ENCODE results near the gene RFX1. TPM values are rescaled to one million over a fixed set of nuclear protein-coding genes. Genes with fewer than 3 reads are reported as not detected.

RFX1 gene
- total RNA-seq, 8 experiments from 2014 or later: 1.9 to 21.2 (median 8.7) TPM

DNA sequence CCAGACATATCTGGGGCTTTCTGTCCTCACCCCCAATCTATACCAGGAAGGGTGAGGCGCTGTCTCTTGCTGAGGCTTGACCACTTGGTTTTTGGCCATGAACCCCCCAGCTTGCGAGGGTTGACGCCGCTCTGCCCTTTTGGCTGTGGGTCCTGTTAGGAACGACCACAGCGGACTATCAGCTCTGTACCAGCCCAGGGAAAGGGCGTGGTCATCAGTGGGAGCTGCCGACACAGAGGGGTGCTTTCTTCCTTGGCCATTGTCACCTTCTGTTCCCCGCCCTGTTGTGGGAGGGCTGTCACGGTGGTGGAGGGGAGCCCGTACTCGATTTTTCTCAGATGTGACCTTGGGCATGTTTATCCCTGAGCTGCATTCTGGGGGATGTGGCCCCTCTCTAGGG lies 48.1 kb downstream of the RFX1 start:
- 70 to 100% (median 90%) methylated on average over 1 to 6 of the region's 12 CpGs; no CpG with 5 or more reads in 7 of the 10 experiments for WGBS, 10 experiments
- in situ Hi-C loops (cut with MboI; ENCODE audit: low pct_unique_long_range_greater_than_20kb in 2 of 9, low sequenced_read_pairs in 9 of 9, unreplicated experiment in 9 of 9): no loop called here
- no peak overlapping the region for H3K27ac ChIP-seq
- ATAC-seq (replicated peaks in 6 of 8): no peak
- H3K4me1 ChIP-seq (replicated peaks in 1 of 2): peaks cover 6 to 13% of the 10 kb centered on the region in 2 donors
- no peak overlapping the region for H3K4me3 ChIP-seq

- Histone ChIP-seq H3K27ac (no peak overlapping the region), H3K4me3 (no peak overlapping the region), H3K4me1 (replicated peaks in 1 of 2) (peaks cover 6 to 11% of the 10 kb centered on the region in 2 donors)
- whole genome bisulfite sequencing, 10 experiments: 58 to 100% (median 78%) methylated on average over 3 to 6 of the region's 8 CpGs; no CpG with 5 or more reads in 5 of the 10 experiments
- ATAC-seq (replicated peaks in 6 of 8): no peak
- in situ Hi-C loops (cut with MboI; ENCODE audit: low pct_unique_long_range_greater_than_20kb in 2 of 9, low sequenced_read_pairs in 9 of 9, unreplicated experiment in 9 of 9): no loop called here
Measured at GRCh38 chr19:13957051-13957450, 49.1 kb downstream of the RFX1 start.

- WGBS, 10 experiments: 80 to 94% (median 92%) methylated on average over 1 to 5 of the region's 16 CpGs; no CpG with 5 or more reads in 5 of the 10 experiments
- Histone ChIP-seq H3K27ac (no peak overlapping the region), H3K4me1 (replicated peaks in 1 of 2) (peaks cover 6 to 8% of the 10 kb centered on the region in 2 donors), H3K4me3 (no peak overlapping the region)
- ATAC-seq (replicated peaks in 6 of 8): no peak
- in situ Hi-C loops (cut with MboI; ENCODE audit: low pct_unique_long_range_greater_than_20kb in 2 of 9, low sequenced_read_pairs in 9 of 9, unreplicated experiment in 9 of 9): no loop called here
Measured at GRCh38 chr19:13956365-13956744, 49.8 kb downstream of the RFX1 start.

DNA sequence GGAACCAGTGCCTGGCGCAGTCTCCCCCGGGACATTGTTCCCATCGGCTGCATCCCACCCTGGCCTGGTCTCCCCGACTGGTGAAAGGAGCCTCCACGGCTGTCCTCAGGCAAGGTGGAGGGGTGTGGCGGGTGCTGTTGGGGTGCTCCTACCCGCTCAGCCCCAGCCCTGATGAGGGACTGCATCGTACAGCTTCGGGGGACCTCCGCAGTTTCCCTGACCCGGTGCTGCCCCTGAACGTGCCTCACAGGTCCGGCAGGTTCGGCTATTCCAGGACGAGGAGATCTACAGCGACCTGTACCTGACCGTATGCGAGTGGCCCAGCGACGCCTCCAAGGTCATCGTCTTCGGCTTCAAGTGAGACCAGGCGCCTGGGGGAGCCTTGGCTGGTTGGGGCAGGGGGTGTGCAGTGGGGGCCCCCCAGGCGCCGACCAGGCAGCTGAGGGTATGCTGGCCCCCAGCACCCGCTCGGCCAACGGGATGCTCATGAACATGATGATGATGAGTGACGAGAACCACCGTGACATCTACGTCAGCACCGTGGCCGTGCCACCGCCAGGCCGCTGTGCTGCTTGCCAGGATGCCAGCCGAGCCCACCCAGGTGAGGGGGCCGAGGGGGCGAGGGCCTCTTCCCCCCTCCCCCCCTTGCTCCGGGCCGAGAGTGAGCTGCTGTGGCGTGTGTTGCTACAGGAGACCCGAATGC lies 50.3 kb downstream of the RFX1 start:
- H3K4me1 ChIP-seq (replicated peaks in 1 of 2): peaks cover 6 to 8% of the 10 kb centered on the region in 2 donors
- no peak overlapping the region for H3K27ac ChIP-seq
- in situ Hi-C loops (cut with MboI; ENCODE audit: low pct_unique_long_range_greater_than_20kb in 2 of 9, low sequenced_read_pairs in 9 of 9, unreplicated experiment in 9 of 9): no loop called here
- H3K4me3 ChIP-seq: no peak overlapping the region
- no peak for ATAC-seq (replicated peaks in 6 of 8)
- WGBS, 10 experiments: 81 to 100% (median 96%) methylated on average over 1 to 9 of the region's 42 CpGs; no CpG with 5 or more reads in 4 of the 10 experiments

- H3K4me3 ChIP-seq: no peak overlapping the region
Measured at GRCh38 chr19:13954185-13954584, 51.9 kb downstream of the RFX1 start.

DNA sequence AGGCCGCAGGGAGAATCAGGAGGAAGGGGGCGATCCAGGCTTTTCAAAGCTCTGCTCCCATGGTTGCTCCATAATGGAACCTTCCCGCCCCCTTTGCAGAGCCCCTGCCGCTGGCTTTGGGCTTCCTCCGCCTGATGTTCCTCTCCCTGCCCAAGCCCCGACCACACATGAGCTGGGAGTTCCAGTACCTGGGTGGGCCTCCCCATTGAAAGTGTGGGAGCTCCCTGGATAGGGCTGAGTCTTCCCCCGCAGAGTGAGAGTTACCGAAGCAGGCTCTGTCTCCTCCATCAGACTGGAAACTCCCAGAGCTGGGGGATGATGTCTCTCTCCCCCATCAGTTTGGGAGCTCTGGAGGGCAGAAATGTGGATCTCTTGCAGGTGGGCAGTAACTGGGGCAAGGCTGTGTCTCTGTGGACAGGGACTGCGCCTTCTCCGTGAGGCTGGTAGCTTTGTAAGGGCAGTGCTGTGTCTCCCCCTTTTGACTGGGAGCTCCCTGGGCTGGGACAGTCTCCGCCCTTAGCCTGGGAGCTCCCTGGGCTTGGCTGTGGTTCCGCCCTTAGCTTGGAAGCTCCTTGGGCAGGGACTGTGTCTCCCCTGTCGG lies 53.1 kb downstream of the RFX1 start:
- Histone ChIP-seq H3K4me1 (replicated peaks in 1 of 2) (peaks cover 6 to 8% of the 10 kb centered on the region in 2 donors), H3K27ac (peak overlapping the region; percentile 93 to 95), H3K4me3 (peak overlapping the region; percentile 65 to 85 (median 71))
- WGBS, 10 experiments: 10 to 38% (median 27%) methylated on average over 2 to 4 of the region's 13 CpGs; no CpG with 5 or more reads in 7 of the 10 experiments
- in situ Hi-C loops (cut with MboI; ENCODE audit: low pct_unique_long_range_greater_than_20kb in 2 of 9, low sequenced_read_pairs in 9 of 9, unreplicated experiment in 9 of 9): no loop called here
- peak in 3 of 8 experiments; percentile 42 to 66 (median 54) for ATAC-seq (replicated peaks in 6 of 8)

More at GRCh38 chr19:13954185-13954584, 51.9 kb downstream of the RFX1 start:
- H3K27ac ChIP-seq: no peak overlapping the region
- in situ Hi-C loops (cut with MboI; ENCODE audit: low pct_unique_long_range_greater_than_20kb in 2 of 9, low sequenced_read_pairs in 9 of 9, unreplicated experiment in 9 of 9): no loop called here
- 60 to 100% (median 95%) methylated on average over 1 to 8 of the region's 15 CpGs; no CpG with 5 or more reads in 6 of the 10 experiments for WGBS, 10 experiments
- no peak for ATAC-seq (replicated peaks in 6 of 8)
- peaks cover 6 to 8% of the 10 kb centered on the region in 2 donors for H3K4me1 ChIP-seq (replicated peaks in 1 of 2)

DNA sequence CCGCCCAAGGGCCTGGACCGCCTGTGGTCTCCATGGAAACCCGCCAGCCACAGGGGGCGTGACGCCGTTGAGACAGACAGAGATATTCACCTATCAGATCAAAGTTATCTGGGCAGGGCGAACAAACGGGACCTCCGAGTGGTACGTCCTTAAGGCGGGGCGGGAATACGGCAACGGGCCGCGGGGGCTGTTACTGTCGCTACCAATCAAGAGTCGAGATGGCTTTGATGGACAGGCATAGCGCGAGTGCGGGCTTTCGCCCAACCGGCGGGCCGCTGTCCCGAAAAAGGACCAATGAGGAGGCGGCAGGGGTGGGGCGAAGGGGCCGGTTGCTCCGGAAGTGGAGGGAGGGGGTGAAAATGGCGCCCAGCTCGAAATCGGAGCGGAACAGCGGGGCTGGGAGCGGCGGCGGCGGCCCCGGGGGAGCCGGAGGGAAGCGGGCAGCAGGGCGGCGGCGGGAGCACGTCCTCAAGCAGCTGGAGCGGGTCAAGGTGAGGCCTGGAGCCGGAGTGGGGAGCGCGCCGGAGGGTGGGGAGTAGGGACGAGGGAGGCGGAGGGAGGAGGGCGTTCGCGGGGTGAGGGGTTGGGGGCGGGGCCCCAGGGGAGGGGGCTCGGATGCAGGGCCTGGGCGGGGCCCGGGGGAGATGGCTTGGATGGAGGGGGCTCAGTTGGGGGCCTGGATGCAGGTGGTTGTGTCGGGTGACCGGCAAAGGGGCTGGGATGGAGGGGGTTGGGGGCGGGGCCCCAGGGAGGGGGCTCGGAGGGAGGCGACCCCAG lies 53.8 kb downstream of the RFX1 start, which contains the start of gene DCAF15:
Gene DCAF15, plus strand, starts transcription at position 356 of the 777 bp plus-strand sequence. Its CDS starts 4 bp downstream, at position 360.
- in situ Hi-C loops (cut with MboI; ENCODE audit: low pct_unique_long_range_greater_than_20kb in 2 of 9, low sequenced_read_pairs in 9 of 9, unreplicated experiment in 9 of 9): no loop called here
- ATAC-seq (replicated peaks in 6 of 8): peak; percentile 93 to 98 (median 96)
- H3K27ac ChIP-seq: peak within 1 kb of the TSS; percentile 93 to 95
- 0% methylated on average over 1 to 2 of the region's 65 CpGs; no CpG with 5 or more reads in 8 of the 10 experiments for WGBS, 10 experiments
- H3K4me1 ChIP-seq (replicated peaks in 1 of 2): peaks cover 6 to 8% of the 10 kb centered on the region in 2 donors
- H3K4me3 ChIP-seq: peak within 1 kb of the TSS; percentile 65 to 85 (median 71)

- peaks cover 6 to 8% of the 10 kb centered on the region in 2 donors for H3K4me1 ChIP-seq (replicated peaks in 1 of 2)
- WGBS, 10 experiments: 0 to 28% (median 7%) methylated on average over 2 to 12 of the region's 20 CpGs; no CpG with 5 or more reads in 2 of the 10 experiments
- ATAC-seq (replicated peaks in 6 of 8): peak in 3 of 8 experiments; percentile 0 to 17 (median 14)
- peak overlapping the region; percentile 34 to 41 (median 35) for H3K4me3 ChIP-seq
- in situ Hi-C loops (cut with MboI; ENCODE audit: low pct_unique_long_range_greater_than_20kb in 2 of 9, low sequenced_read_pairs in 9 of 9, unreplicated experiment in 9 of 9): no loop called here
- peak overlapping the region; percentile 55 to 73 for H3K27ac ChIP-seq
Measured at GRCh38 chr19:13951799-13952153, 54.3 kb downstream of the RFX1 start.

GRCh38 chr19:13951043-13951442 lies 55.1 kb downstream of the RFX1 start:
- ATAC-seq (replicated peaks in 6 of 8): no peak
- Histone ChIP-seq H3K27ac (no peak overlapping the region), H3K4me1 (replicated peaks in 1 of 2) (peaks cover 6 to 8% of the 10 kb centered on the region in 2 donors), H3K4me3 (no peak overlapping the region)
- in situ Hi-C loops (cut with MboI; ENCODE audit: low pct_unique_long_range_greater_than_20kb in 2 of 9, low sequenced_read_pairs in 9 of 9, unreplicated experiment in 9 of 9): no loop called here
- WGBS, 10 experiments: 57 to 83% (median 73%) methylated on average over 1 to 2 of the region's 2 CpGs; no CpG with 5 or more reads in 3 of the 10 experiments

GRCh38 chr19:13946414-13946813 lies 59.7 kb downstream of the RFX1 start:
- no peak for ATAC-seq (replicated peaks in 6 of 8)

DNA sequence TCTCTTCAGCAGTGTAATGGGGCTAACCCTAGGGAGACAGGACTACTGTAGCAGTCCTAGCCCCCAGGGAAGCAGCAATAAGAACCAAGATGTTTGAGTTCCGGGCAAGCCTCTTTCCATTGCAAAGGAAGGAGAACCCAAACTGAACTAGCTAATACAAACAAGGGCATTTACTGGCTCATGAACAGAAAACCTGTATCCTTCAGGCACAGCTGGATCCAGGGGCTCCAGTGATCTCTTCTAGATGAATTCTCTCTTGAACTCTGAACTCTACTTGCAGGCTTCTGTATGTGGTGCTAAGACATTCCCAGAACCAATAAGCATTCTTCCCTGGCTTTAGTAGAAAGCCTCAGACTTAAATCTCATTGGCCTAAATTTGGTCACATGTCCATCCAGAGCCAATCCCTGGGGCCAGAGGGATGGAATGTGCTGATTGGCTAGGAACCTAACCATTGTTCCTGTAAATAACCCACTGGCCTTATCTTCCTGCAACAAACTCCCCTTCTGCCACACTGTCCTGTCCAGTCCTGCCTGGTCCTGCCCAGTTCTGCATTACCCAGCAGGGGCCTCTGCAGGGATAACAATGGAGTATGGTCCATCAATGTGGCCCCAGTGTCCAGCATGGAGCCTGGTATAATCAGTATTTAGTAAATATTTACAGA lies 64.0 kb downstream of the RFX1 start:
- H3K27ac ChIP-seq: no peak overlapping the region
- in situ Hi-C loops (cut with MboI; ENCODE audit: low pct_unique_long_range_greater_than_20kb in 2 of 9, low sequenced_read_pairs in 9 of 9, unreplicated experiment in 9 of 9): no loop called here
- ATAC-seq (replicated peaks in 6 of 8): peak in 1 of 8 experiments; percentile 21
- H3K4me1 ChIP-seq (replicated peaks in 1 of 2): peaks cover 10 to 13% of the 10 kb centered on the region in 2 donors
- WGBS, 10 experiments: 83 to 100% (median 100%) methylated on average over 1 of the region's 1 CpG; no CpG with 5 or more reads in 6 of the 10 experiments
- H3K4me3 ChIP-seq: no peak overlapping the region

More at GRCh38 chr19:13946414-13946813, 59.7 kb downstream of the RFX1 start:
- no peaks in the 10 kb centered on the region for H3K4me1 ChIP-seq (replicated peaks in 1 of 2)
- no peak overlapping the region for H3K4me3 ChIP-seq
- in situ Hi-C loops (cut with MboI; ENCODE audit: low pct_unique_long_range_greater_than_20kb in 2 of 9, low sequenced_read_pairs in 9 of 9, unreplicated experiment in 9 of 9): no loop called here
- 80 to 95% (median 92%) methylated on average over 1 to 4 of the region's 4 CpGs; no CpG with 5 or more reads in 5 of the 10 experiments for WGBS, 10 experiments
- H3K27ac ChIP-seq: no peak overlapping the region

DNA sequence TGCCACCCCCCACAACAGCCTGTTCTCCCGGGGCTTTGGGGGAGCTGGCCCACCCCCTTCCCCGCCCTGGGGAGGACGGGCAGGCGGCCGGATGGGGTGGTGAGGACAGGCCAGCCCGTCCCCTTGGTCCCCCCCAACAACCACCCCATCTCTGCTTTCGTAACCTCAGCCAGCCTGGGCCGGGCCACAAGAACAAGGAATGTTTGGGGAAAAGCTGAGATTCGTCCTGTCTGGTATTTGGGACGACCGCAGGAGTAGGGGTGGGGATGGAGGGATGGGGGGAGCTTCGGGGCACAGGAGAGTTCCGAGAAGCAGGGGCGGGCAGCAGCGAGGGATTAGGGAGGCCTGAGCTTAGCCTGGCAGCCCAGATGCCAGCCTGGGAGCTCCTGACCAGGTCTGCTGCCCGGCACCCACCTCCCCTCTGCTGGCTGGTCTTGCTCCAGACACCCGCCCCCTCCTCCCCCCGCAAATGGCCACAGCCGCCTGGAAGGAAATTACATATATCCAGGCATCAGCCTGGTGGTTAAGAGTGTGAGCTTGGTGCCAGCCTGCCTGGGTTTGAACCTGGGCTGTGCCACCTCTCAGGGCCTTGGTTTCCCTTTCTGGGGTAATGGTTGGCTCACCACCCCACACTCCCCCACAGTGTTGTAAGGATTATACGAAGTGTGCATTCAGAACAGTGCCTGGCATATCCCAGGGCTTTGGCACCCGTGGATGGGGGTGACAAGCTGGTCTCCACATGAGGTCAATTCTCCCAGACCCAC lies 67.6 kb downstream of the RFX1 start, which contains the start of gene PODNL1:
Gene PODNL1, minus strand, starts transcription at position 117 of the 764 bp plus-strand sequence. CDS start 236 bp downstream, outside the sequence.
- H3K27ac ChIP-seq: peak within 1 kb of the TSS in 1 of 2 donors; percentile 26
- in situ Hi-C loops (cut with MboI; ENCODE audit: low pct_unique_long_range_greater_than_20kb in 2 of 9, low sequenced_read_pairs in 9 of 9, unreplicated experiment in 9 of 9): no loop called here
- H3K4me3 ChIP-seq: peak within 1 kb of the TSS in 3 of 5 donors; percentile 0 to 2 (median 0)
- WGBS, 10 experiments: 70 to 86% methylated on average over 1 to 2 of the region's 21 CpGs; no CpG with 5 or more reads in 8 of the 10 experiments
- ATAC-seq (replicated peaks in 6 of 8): peak; percentile 39 to 74 (median 64)
- peaks cover 18 to 23% of the 10 kb centered on the region in 2 donors for H3K4me1 ChIP-seq (replicated peaks in 1 of 2)
